Left renal cortex interstitium (tissue), 4 donors: Measurements from ENCODE around the gene CYP24A1. TPM values are rescaled to one million over a fixed set of nuclear protein-coding genes. Genes with fewer than 3 reads are reported as not detected.

ENCODE experiments used
- DNase-seq, 4 donors: peaks; one replicate each; pipeline ENCODE4 v3.0.0-alpha.2; 2013; ENCODE audit warnings: low read depth in 4 of 4, low spot score in 2 of 4, missing footprints in 1 of 4
- polyA plus RNA-seq, 4 donors: library from polyadenylated mRNA; unstranded; fragments of 120-200 nt; gene quantifications; one replicate each; pipeline ENCODE4 v1.2.1, GENCODE V29; 2013; ENCODE audit not compliant: insufficient read length in 4 of 4

CYP24A1 gene
- polyA plus RNA-seq, 4 donors, result 0.89 to 3.6 (median 2.7) TPM

GRCh38 chr20:54177378-54177777 is 3.6 kb upstream of the CYP24A1 start:
- no peak for DNase-seq

GRCh38 chr20:54176610-54177009 is 2.8 kb upstream of the CYP24A1 start:
- DNase-seq, result no peak

- no peak for DNase-seq
Measured at GRCh38 chr20:54174457-54175175, 830 bp upstream of the CYP24A1 start.

GRCh38 chr20:54172856-54173652 is 732 bp downstream of the CYP24A1 start:
- no peak for DNase-seq

GRCh38 chr20:54172532-54172855 is 1.3 kb downstream of the CYP24A1 start:
- no peak for DNase-seq

- DNase-seq, result no peak
Measured at GRCh38 chr20:54170963-54171362, 2.8 kb downstream of the CYP24A1 start.

- DNase-seq, result no peak
Measured at GRCh38 chr20:54170026-54170471, 3.7 kb downstream of the CYP24A1 start.

- DNase-seq, result no peak
Measured at GRCh38 chr20:54168961-54169862, 4.6 kb downstream of the CYP24A1 start.

GRCh38 chr20:54167909-54168872 is 5.6 kb downstream of the CYP24A1 start:
- DNase-seq, result no peak

- DNase-seq, result no peak
Measured at GRCh38 chr20:54166987-54167662, 6.7 kb downstream of the CYP24A1 start.

GRCh38 chr20:54165803-54166202 is 8.0 kb downstream of the CYP24A1 start:
- DNase-seq, result no peak

- DNase-seq, result no peak
Measured at GRCh38 chr20:54165014-54165413, 8.8 kb downstream of the CYP24A1 start.

GRCh38 chr20:54163402-54163801 is 10.4 kb downstream of the CYP24A1 start:
- DNase-seq, result no peak

GRCh38 chr20:54162378-54163009 is 11.3 kb downstream of the CYP24A1 start:
- DNase-seq, result no peak

GRCh38 chr20:54161821-54162149 is 12.0 kb downstream of the CYP24A1 start:
- no peak for DNase-seq

GRCh38 chr20:54161008-54161820 is 12.6 kb downstream of the CYP24A1 start:
- DNase-seq, result no peak

- no peak for DNase-seq
Measured at GRCh38 chr20:54160065-54161007, 13.4 kb downstream of the CYP24A1 start.
